ENCODE measurements around the gene SHANK1. TPM values are rescaled to one million over a fixed set of nuclear protein-coding genes. Genes with fewer than 3 reads are reported as not detected.

Gene SHANK1
- total RNA-seq, 6 experiments from 2014 or later = 0.07 to 0.62 (median 0.25) TPM; not detected in 2

DNA sequence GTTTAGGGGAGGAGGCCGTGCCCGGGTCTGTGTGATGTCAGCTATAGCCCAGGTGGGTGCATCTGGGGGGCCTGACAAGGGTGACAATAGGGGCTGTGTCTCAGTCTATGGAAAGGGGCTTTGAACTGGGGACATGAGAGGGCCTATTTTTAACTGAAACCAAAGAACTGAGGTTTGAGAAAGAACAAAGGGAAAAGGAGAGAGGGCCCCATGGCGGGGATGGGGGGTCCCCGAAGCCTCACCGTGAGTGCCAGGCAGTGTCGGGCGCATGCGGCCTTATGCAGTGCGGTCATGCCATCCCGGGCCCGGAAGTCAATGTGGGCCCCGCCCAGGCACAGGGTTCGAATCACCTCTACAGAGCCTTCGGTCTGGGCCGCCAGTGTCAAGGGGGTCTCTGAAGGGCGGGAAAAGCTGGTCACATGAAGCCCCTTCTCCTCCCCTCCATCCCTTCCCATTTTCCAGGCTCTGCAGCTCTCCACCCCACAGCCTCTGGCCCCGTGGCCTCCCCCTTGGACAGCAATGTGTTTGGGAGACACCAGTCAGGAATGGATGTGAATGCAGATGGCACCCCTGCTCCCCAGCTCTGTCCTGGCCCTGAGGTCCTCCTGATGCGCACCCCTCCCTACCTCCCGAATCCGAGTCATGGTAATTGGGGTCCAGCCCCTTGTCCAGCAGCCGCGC is 5.9 kb downstream of the SHANK1 start:
- DNase-seq = no peak
- no peak for ATAC-seq
- WGBS (ENCODE audit: insufficient coverage, low coverage, low lambda C conversion rate, missing lambda C conversion rate) = 61% methylated on average over 8 of the region's 22 CpGs
- Histone ChIP-seq H3K36me3 (no peaks in the 10 kb centered on the region), H3K27ac (no peak overlapping the region), H3K4me3 (no peak overlapping the region), H3K27me3 (no peaks in the 10 kb centered on the region), H3K4me1 (no peaks in the 10 kb centered on the region), H3K9me3 (no peaks in the 10 kb centered on the region)
- intact Hi-C loops (cut with DNase I) = loop anchor here in 1 of 2 donors (10.0 kb wide), 1 partner anchor 71 kb away; no protein-coding TSS in a partner anchor
- TF ChIP-seq, protein P1, sequence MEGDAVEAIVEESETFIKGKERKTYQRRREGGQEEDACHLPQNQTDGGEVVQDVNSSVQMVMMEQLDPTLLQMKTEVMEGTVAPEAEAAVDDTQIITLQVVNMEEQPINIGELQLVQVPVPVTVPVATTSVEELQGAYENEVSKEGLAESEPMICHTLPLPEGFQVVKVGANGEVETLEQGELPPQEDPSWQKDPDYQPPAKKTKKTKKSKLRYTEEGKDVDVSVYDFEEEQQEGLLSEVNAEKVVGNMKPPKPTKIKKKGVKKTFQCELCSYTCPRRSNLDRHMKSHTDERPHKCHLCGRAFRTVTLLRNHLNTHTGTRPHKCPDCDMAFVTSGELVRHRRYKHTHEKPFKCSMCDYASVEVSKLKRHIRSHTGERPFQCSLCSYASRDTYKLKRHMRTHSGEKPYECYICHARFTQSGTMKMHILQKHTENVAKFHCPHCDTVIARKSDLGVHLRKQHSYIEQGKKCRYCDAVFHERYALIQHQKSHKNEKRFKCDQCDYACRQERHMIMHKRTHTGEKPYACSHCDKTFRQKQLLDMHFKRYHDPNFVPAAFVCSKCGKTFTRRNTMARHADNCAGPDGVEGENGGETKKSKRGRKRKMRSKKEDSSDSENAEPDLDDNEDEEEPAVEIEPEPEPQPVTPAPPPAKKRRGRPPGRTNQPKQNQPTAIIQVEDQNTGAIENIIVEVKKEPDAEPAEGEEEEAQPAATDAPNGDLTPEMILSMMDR (IDR thresholded peaks at IDR 0.05) = no peak
- no peak for TF ChIP-seq POLR2A (IDR thresholded peaks at IDR 0.05)

DNA sequence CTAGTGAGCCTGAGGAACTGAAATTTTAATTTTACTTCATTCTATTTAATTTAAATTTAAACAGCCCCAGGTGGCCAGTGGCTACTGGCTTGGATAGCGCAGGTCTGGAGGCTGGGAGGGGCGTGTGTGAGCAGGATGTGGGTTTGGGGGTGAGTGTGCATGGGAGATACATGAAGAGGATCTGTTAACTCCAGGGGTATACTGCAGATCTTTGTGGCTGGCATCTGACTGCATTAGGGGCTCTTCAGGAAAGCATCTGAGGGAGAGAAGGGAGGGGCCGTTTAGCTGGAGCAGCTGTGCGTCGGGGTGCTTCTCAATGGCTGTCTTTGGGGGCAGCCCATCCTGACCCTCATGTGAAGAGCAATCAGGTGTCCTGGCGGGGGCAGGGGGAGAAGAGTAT is 6.8 kb downstream of the SHANK1 start:
- H3K27me3 ChIP-seq = no peaks in the 10 kb centered on the region
- DNase-seq = no peak
- H3K27ac ChIP-seq = no peak overlapping the region
- intact Hi-C loops (cut with DNase I) = loop anchor here in 1 of 2 donors (10.0 kb wide), 1 partner anchor 72 kb away; no protein-coding TSS in a partner anchor
- no peak overlapping the region for H3K4me3 ChIP-seq
- no peak for ATAC-seq
- TF ChIP-seq, protein P1 (IDR thresholded peaks at IDR 0.05) = no peak
- no peak for TF ChIP-seq POLR2A (IDR thresholded peaks at IDR 0.05)
- H3K9me3 ChIP-seq = no peaks in the 10 kb centered on the region
- 27% methylated on average over 4 of the region's 6 CpGs for WGBS (ENCODE audit: insufficient coverage, low coverage, low lambda C conversion rate, missing lambda C conversion rate)
- no peaks in the 10 kb centered on the region for H3K4me1 ChIP-seq
- no peaks in the 10 kb centered on the region for H3K36me3 ChIP-seq

DNA sequence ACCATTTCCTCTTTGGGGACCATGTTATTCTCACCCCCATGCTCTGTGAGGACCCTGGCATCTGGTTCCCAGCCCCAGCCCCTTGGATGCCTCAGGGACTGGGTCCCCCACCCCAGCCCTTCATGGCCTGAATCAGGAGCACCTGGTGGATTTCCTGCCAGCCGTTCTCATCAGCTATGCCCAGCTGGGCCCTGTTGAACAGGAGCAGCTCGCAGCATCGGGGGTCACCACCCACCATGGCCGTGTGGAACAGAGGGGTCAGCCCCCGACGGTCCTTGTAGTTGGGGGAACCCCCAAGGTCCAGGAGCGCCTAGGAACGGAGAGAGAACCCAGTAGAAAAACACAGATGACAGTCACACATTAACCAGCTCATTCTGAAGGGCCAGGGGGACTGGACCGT is 7.8 kb downstream of the SHANK1 start:
- no peaks in the 10 kb centered on the region for H3K27me3 ChIP-seq
- 42% methylated on average over 6 of the region's 9 CpGs for WGBS (ENCODE audit: insufficient coverage, low coverage, low lambda C conversion rate, missing lambda C conversion rate)
- TF ChIP-seq, protein P1 (IDR thresholded peaks at IDR 0.05) = no peak
- TF ChIP-seq POLR2A (IDR thresholded peaks at IDR 0.05) = no peak

DNA sequence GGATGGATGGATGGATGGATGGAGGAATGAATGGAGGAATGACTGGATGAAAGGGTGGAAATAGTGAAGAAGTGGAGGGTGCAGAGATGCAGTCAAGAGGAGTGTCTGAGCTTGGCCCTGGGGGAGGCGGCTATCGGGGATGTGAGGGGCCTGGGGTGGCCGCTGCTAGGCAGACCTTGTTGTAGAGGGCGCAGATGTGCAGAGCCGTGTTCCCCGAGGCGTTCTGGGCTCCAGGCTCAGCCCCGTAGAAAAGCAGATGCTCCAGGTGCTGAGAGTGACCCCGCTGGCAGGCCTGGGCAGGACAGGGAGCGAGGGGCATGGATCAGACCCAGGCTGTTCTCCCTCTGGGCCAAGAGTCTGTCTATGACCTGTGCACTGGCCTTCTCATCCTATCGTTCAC is 8.4 kb downstream of the SHANK1 start:
- no CpG with 5 or more reads among the region's 11 CpGs for WGBS (ENCODE audit: insufficient coverage, low coverage, low lambda C conversion rate, missing lambda C conversion rate)
- Histone ChIP-seq H3K4me1 (no peaks in the 10 kb centered on the region), H3K4me3 (no peak overlapping the region), H3K27ac (no peak overlapping the region), H3K27me3 (no peaks in the 10 kb centered on the region), H3K36me3 (no peaks in the 10 kb centered on the region), H3K9me3 (no peaks in the 10 kb centered on the region)
- TF ChIP-seq, protein P1 (IDR thresholded peaks at IDR 0.05) = no peak
- no peak for TF ChIP-seq POLR2A (IDR thresholded peaks at IDR 0.05)
- intact Hi-C loops (cut with DNase I) = loop anchor here in 1 of 2 donors (10.0 kb wide), 1 partner anchor 74 kb away; no protein-coding TSS in a partner anchor
- ATAC-seq = no peak
- no peak for DNase-seq

More for the DNA sequence above, 7.8 kb downstream of the SHANK1 start:
- Histone ChIP-seq H3K36me3 (no peaks in the 10 kb centered on the region), H3K4me3 (no peak overlapping the region), H3K27ac (no peak overlapping the region), H3K4me1 (no peaks in the 10 kb centered on the region), H3K9me3 (no peaks in the 10 kb centered on the region)
- DNase-seq = no peak
- no peak for ATAC-seq
- intact Hi-C loops (cut with DNase I) = loop anchor here in 1 of 2 donors (10.0 kb wide), 1 partner anchor 73 kb away; no protein-coding TSS in a partner anchor
